OCI-LY1 (cell line): ENCODE data around the gene ZNF541.

ENCODE experiments used
- H2AFZ ChIP-seq: fragments of 200-600 bp; sonication (generic), shearing (Covaris generic); 2 replicates; pipeline ENCODE4 v1.6.0; 2014; ENCODE audit warnings: antibody characterized with exemption, mild to moderate bottlenecking, low read length
- H3F3A ChIP-seq: fragments of 200-600 bp; sonication (generic), shearing (Covaris generic); 2 replicates; pipeline ENCODE4 v1.6.0; 2014; ENCODE audit warnings: mild to moderate bottlenecking, antibody characterized with exemption, low read length, moderate library complexity; ENCODE audit not compliant: insufficient read depth
- H3K27ac ChIP-seq: fragments of 200-600 bp; sonication (generic); 2 replicates; pipeline ENCODE4 v1.5.1; 2014; ENCODE audit warnings: low read length, mixed run types, mild to moderate bottlenecking, low read depth; ENCODE audit not compliant: poor library complexity, severe bottlenecking
- H3K27me3 ChIP-seq: fragments of 200-600 bp; sonication (generic); 2 replicates; pipeline ENCODE4 v1.6.0; 2014; ENCODE audit warnings: antibody characterized with exemption, mild to moderate bottlenecking, low read length, moderate library complexity; ENCODE audit not compliant: insufficient read depth
- H3K36me3 ChIP-seq: fragments of 200-600 bp; sonication (generic); 2 replicates; pipeline ENCODE4 v1.6.1; 2014; ENCODE audit warnings: mild to moderate bottlenecking, antibody characterized with exemption, low read length, moderate library complexity, mixed read lengths; ENCODE audit not compliant: insufficient read depth
- H3K4me1 ChIP-seq: fragments of 200-600 bp; sonication (generic); 2 replicates; pipeline ENCODE4 v1.5.1; 2014; ENCODE audit warnings: mild to moderate bottlenecking, low read length, moderate library complexity; ENCODE audit not compliant: insufficient read depth, severe bottlenecking
- H3K4me2 ChIP-seq: fragments of 200-600 bp; sonication (generic), shearing (Covaris generic); 2 replicates; pipeline ENCODE4 v1.6.1; 2014; ENCODE audit warnings: low read length
- H3K4me3 ChIP-seq: fragments of 200-600 bp; sonication (generic); 2 replicates; pipeline ENCODE4 v1.5.1; 2014; ENCODE audit warnings: low read length, low read depth, mild to moderate bottlenecking, mixed read lengths; ENCODE audit not compliant: poor library complexity, severe bottlenecking
- H3K79me2 ChIP-seq: fragments of 200-600 bp; shearing (Covaris generic); 2 replicates; pipeline ENCODE4 v1.6.1; 2016; ENCODE audit warnings: mixed run types, low read length, mixed read lengths; ENCODE audit not compliant: insufficient read depth
- H3K9ac ChIP-seq: fragments of 200-600 bp; sonication (generic), shearing (Covaris generic); 2 replicates; pipeline ENCODE4 v1.6.1; 2014; ENCODE audit warnings: mild to moderate bottlenecking, low read length, mixed read lengths
- H3K9me2 ChIP-seq: fragments of 200-600 bp; sonication (generic), shearing (Covaris generic); 2 replicates; pipeline ENCODE4 v1.6.1; 2014; ENCODE audit warnings: low read depth, mild to moderate bottlenecking, low read length, mixed read lengths
- H3K9me3 ChIP-seq: fragments of 200-600 bp; shearing (Covaris generic); 2 replicates; pipeline ENCODE4 v1.6.1; 2014; ENCODE audit warnings: low read length, mixed read lengths
- H4K20me1 ChIP-seq: fragments of 200-600 bp; sonication (generic), shearing (Covaris generic); 2 replicates; pipeline ENCODE4 v1.6.0; 2016; ENCODE audit warnings: mild to moderate bottlenecking, low read length; ENCODE audit not compliant: insufficient read depth
- EZH2 ChIP-seq: fragments of 200-600 bp; sonication (generic), shearing (Covaris generic); IDR thresholded peaks from 2 replicates; pipeline ENCODE4 v1.8.0; 2017; ENCODE audit warnings: borderline replicate concordance, mixed run types, mild to moderate bottlenecking, antibody characterized with exemption, low read length, moderate library complexity, mixed read lengths
- TF ChIP-seq, protein P1 (sequence below): fragments of 200-600 bp; sonication (generic), shearing (Covaris generic); IDR thresholded peaks from 2 replicates; pipeline ENCODE4 v1.5.1; 2017; ENCODE audit warnings: mild to moderate bottlenecking, antibody characterized with exemption, low read length, moderate library complexity, mixed read lengths

ZNF541 gene

DNA sequence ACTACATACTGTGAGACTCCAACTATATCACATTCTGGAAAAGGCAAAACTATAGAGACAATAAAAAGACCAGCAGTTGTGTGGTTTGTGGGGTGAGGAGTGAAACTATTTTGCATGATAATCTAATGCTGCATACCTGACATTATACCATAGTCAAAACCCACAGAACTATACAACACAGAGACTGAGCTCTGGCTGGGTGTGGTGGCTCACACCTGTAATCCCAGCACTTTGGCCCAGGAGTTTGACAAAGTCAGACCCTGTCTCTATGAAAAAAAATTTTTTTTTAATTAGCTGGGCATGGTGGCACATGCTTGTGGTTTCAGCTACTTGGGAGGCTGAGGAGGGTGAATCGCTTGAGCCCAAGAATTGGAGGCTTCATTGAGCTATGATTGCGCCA lies 11.9 kb downstream of the ZNF541 start:
- H3K27ac ChIP-seq = no peak overlapping the region
- H3K27me3 ChIP-seq = no peaks in the 10 kb centered on the region
- H3K9me3 ChIP-seq = no peaks in the 10 kb centered on the region
- no peaks in the 10 kb centered on the region for H3F3A ChIP-seq
- H3K4me1 ChIP-seq = no peaks in the 10 kb centered on the region
- no peaks in the 10 kb centered on the region for H3K9me2 ChIP-seq
- no peaks in the 10 kb centered on the region for H3K36me3 ChIP-seq
- H3K9ac ChIP-seq = no peak overlapping the region
- H3K4me3 ChIP-seq = no peak overlapping the region
- TF ChIP-seq EZH2 = no peak
- TF ChIP-seq, protein P1, sequence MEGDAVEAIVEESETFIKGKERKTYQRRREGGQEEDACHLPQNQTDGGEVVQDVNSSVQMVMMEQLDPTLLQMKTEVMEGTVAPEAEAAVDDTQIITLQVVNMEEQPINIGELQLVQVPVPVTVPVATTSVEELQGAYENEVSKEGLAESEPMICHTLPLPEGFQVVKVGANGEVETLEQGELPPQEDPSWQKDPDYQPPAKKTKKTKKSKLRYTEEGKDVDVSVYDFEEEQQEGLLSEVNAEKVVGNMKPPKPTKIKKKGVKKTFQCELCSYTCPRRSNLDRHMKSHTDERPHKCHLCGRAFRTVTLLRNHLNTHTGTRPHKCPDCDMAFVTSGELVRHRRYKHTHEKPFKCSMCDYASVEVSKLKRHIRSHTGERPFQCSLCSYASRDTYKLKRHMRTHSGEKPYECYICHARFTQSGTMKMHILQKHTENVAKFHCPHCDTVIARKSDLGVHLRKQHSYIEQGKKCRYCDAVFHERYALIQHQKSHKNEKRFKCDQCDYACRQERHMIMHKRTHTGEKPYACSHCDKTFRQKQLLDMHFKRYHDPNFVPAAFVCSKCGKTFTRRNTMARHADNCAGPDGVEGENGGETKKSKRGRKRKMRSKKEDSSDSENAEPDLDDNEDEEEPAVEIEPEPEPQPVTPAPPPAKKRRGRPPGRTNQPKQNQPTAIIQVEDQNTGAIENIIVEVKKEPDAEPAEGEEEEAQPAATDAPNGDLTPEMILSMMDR = no peak
- no peaks in the 10 kb centered on the region for H3K79me2 ChIP-seq
- H2AFZ ChIP-seq = no peak overlapping the region
- no peaks in the 10 kb centered on the region for H4K20me1 ChIP-seq
- H3K4me2 ChIP-seq = no peak overlapping the region

DNA sequence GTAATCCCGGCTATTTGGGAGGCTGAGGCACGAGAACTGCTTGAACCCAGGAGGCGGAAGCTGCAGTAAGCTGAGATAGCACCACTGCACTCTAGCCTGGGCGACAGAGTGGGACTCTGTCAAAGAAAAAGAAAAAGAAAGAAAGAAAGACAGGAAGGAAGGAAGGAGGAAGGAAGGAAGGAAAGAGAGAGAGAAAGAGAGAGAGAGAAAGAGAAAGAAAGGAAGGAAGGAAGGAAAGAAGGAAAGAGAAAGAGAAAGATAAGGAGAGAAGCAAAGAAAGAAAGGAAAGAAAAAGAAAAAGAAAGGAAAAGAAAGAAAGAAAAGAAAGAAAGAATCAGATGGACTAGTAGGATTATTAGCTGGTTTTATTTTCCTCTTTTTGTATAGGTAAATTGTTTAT lies 22.8 kb downstream of the ZNF541 start:
- H3K4me3 ChIP-seq = no peak overlapping the region
- H3K27ac ChIP-seq = no peak overlapping the region
- no peaks in the 10 kb centered on the region for H3K79me2 ChIP-seq
- no peak for TF ChIP-seq EZH2
- H3K36me3 ChIP-seq = no peaks in the 10 kb centered on the region
- H4K20me1 ChIP-seq = no peaks in the 10 kb centered on the region
- H3K4me1 ChIP-seq = no peaks in the 10 kb centered on the region
- H3K9me3 ChIP-seq = no peaks in the 10 kb centered on the region
- H3K4me2 ChIP-seq = no peak overlapping the region
- 0 out of 2 replicates have a peak, but pooled peaks cover 1% of the 10 kb centered on the region for H3K27me3 ChIP-seq
- no peaks in the 10 kb centered on the region for H3K9me2 ChIP-seq
- H3K9ac ChIP-seq = no peak overlapping the region
- H3F3A ChIP-seq = no peaks in the 10 kb centered on the region
- no peak overlapping the region for H2AFZ ChIP-seq

DNA sequence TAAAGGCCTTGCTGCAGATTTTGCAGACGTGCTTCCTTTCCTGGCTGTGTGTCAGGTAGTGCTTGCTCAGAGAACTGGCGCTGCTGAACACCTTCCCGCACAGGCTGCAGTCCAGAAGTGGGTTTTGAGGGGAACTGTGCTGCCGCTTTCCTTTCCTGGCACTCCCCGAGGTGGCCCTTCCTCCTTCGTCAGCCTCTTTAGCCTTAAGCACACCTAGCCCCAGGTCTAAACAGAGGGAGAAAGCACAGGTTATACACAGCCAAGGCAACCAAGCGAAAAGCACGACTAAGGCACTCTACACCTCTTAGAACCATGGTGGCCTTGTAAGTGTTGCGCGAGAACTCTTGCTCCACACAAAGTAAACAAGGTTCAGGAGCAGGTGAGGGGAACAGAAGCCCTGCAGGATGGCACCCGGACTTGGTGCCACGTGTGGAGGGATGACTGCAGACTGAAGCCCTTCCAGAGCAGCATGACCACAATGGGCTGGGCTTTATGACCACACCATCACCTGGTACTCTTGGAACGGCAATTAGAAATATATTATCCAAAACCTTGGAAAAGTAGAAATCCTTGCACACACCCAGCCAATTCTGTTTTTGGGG lies 23.6 kb downstream of the ZNF541 start:
- H3K36me3 ChIP-seq = no peaks in the 10 kb centered on the region
- H3F3A ChIP-seq = no peaks in the 10 kb centered on the region

More for the DNA sequence above, 23.6 kb downstream of the ZNF541 start:
- no peaks in the 10 kb centered on the region for H3K4me1 ChIP-seq
- H3K27ac ChIP-seq = no peak overlapping the region
- no peaks in the 10 kb centered on the region for H3K79me2 ChIP-seq
- H3K9me2 ChIP-seq = no peaks in the 10 kb centered on the region
- no peak overlapping the region for H2AFZ ChIP-seq
- H3K9me3 ChIP-seq = no peaks in the 10 kb centered on the region
- H3K9ac ChIP-seq = no peak overlapping the region
- no peaks in the 10 kb centered on the region for H4K20me1 ChIP-seq
- H3K4me3 ChIP-seq = no peak overlapping the region
- no peak overlapping the region for H3K4me2 ChIP-seq
- TF ChIP-seq, protein P1 = no peak
- H3K27me3 ChIP-seq = 0 out of 2 replicates have a peak, but pooled peaks cover 3% of the 10 kb centered on the region
